GM23338 (cell line): ENCODE results near the gene LCA5. TPM values are rescaled to one million over a fixed set of nuclear protein-coding genes. Genes with fewer than 3 reads are reported as not detected.

Experiments
- ATAC-seq: fragments of 200-7000 bp; cut with Tn5 transposase; 3 replicates; pipeline ENCODE4 v1.9.1; 2020
- DNase-seq: peaks from one replicate; pipeline ENCODE4 v3.0.0-alpha.2; 2015; ENCODE audit warnings: low spot score
- H2AFZ ChIP-seq: fragments of 200-600 bp; sonication (generic); 2 replicates; pipeline ENCODE4 v1.8.0; 2016; ENCODE audit warnings: antibody characterized with exemption, mild to moderate bottlenecking, moderate library complexity
- H3F3A ChIP-seq: fragments of 200-600 bp; sonication (generic); replicated peaks from 2 replicates; pipeline ENCODE4 v1.8.0; 2017; ENCODE audit warnings: antibody characterized with exemption, mixed run types, low read depth
- H3K27ac ChIP-seq: fragments of 200-600 bp; sonication (generic); 2 replicates; pipeline ENCODE4 v1.6.1; 2016; ENCODE audit warnings: low read depth
- H3K27me3 ChIP-seq: fragments of 200-600 bp; sonication (generic); 2 replicates; pipeline ENCODE4 v1.8.0; 2016; ENCODE audit warnings: mild to moderate bottlenecking, mixed run types, moderate library complexity; ENCODE audit not compliant: insufficient read depth
- H3K36me3 ChIP-seq: fragments of 200-600 bp; sonication (generic); 2 replicates; pipeline ENCODE4 v1.8.0; 2016; ENCODE audit warnings: mild to moderate bottlenecking; ENCODE audit not compliant: insufficient read depth
- H3K4me1 ChIP-seq: fragments of 200-600 bp; sonication (generic); 2 replicates; pipeline ENCODE4 v1.8.0; 2016; ENCODE audit warnings: mild to moderate bottlenecking, moderate library complexity; ENCODE audit not compliant: insufficient read depth
- H3K4me2 ChIP-seq: fragments of 200-600 bp; sonication (generic); 2 replicates; pipeline ENCODE4 v1.7.1; 2017; ENCODE audit warnings: mixed run types
- H3K4me3 ChIP-seq: fragments of 200-600 bp; sonication (generic); 2 replicates; pipeline ENCODE4 v1.6.1; 2016; ENCODE audit warnings: mixed run types
- H3K79me2 ChIP-seq: fragments of 200-600 bp; sonication (generic); replicated peaks from 2 replicates; pipeline ENCODE4 v1.8.0; 2017; ENCODE audit warnings: mild to moderate bottlenecking; ENCODE audit not compliant: insufficient read depth
- H3K9me2 ChIP-seq: fragments of 200-600 bp; sonication (generic); 2 replicates; pipeline ENCODE4 v1.8.0; 2017; ENCODE audit not compliant: insufficient read depth
- H4K20me1 ChIP-seq: fragments of 200-600 bp; sonication (generic); replicated peaks from 2 replicates; pipeline ENCODE4 v1.8.0; 2017; ENCODE audit warnings: mild to moderate bottlenecking; ENCODE audit not compliant: insufficient read depth
- H3K27ac Mint-ChIP-seq: 2 replicates; pipeline ENCODE4 v1.8.0; 2020; ENCODE audit warnings: inconsistent platforms, mild to moderate bottlenecking, moderate library complexity, mixed read lengths
- H3K27me3 Mint-ChIP-seq: 3 replicates; pipeline ENCODE4 v1.8.0; 2022; ENCODE audit warnings: low read depth, mild to moderate bottlenecking, moderate library complexity, mixed read lengths, inconsistent platforms; ENCODE audit not compliant: insufficient read depth, poor library complexity
- H3K36me3 Mint-ChIP-seq: 3 replicates; pipeline ENCODE4 v1.8.0; 2021; ENCODE audit warnings: low read depth, mild to moderate bottlenecking, inconsistent platforms, moderate library complexity, mixed read lengths
- H3K4me1 Mint-ChIP-seq: 3 replicates; pipeline ENCODE4 v1.8.0; 2020; ENCODE audit warnings: mild to moderate bottlenecking, inconsistent platforms, mixed read lengths
- H3K4me3 Mint-ChIP-seq: 3 replicates; pipeline ENCODE4 v1.8.0; 2021; ENCODE audit warnings: moderate library complexity, mild to moderate bottlenecking, inconsistent platforms, mixed read lengths
- H3K9me3 Mint-ChIP-seq: 3 replicates; pipeline ENCODE4 v1.8.0; 2020; ENCODE audit warnings: moderate library complexity, mild to moderate bottlenecking, inconsistent platforms, mixed read lengths
- CREB1 ChIP-seq: fragments of 250-450 bp; sonication (Bioruptor Pico); IDR thresholded peaks from 2 replicates; pipeline ENCODE4 v1.5.0; 2020; ENCODE audit warnings: low read depth, mild to moderate bottlenecking, moderate library complexity
- EZH2phosphoT487 ChIP-seq: fragments of 200-600 bp; sonication (generic); IDR thresholded peaks from one replicate; pipeline ENCODE4 v1.8.1; 2018; ENCODE audit warnings: antibody characterized with exemption; ENCODE audit not compliant: unreplicated experiment
- JUNB ChIP-seq: IDR thresholded peaks from one replicate; pipeline ENCODE4 v1.6.1; 2016; ENCODE audit warnings: antibody characterized with exemption; ENCODE audit not compliant: unreplicated experiment
- POLR2AphosphoS5 ChIP-seq: IDR thresholded peaks from 2 replicates; pipeline ENCODE4 v1.6.1; 2016; ENCODE audit warnings: antibody characterized with exemption, low read depth
- ZNF114 ChIP-seq: fragments of 250-450 bp; sonication (Bioruptor Pico); IDR thresholded peaks from 2 replicates; pipeline ENCODE4 v1.5.0; 2020; ENCODE audit warnings: mild to moderate bottlenecking, moderate library complexity
- ZNF331 ChIP-seq: fragments of 250-450 bp; sonication (Bioruptor Pico); IDR thresholded peaks from 2 replicates; pipeline ENCODE4 v1.5.0; 2020; ENCODE audit warnings: low read depth, mild to moderate bottlenecking, moderate library complexity
- polyA plus RNA-seq: library from polyadenylated mRNA; unstranded; fragments of >200 nt; fragmentation: Nextera tagmentation; extraction: Ambion mirVana; gene quantifications from 2 replicates; pipeline ENCODE4 v1.2.1, GENCODE V29; 2016
- total RNA-seq: library from RNA; depleted of rRNA; stranded (reverse); fragments of >200 nt; shearing (Covaris generic); gene quantifications from 2 replicates; pipeline ENCODE4 v1.2.3, GENCODE V29; 2014
- TF ChIP-seq, protein P1 (sequence below): fragments of 250-450 bp; sonication (Bioruptor Pico); IDR thresholded peaks from 2 replicates; pipeline ENCODE4 v1.5.0; 2020; ENCODE audit warnings: mild to moderate bottlenecking, moderate library complexity
- TF ChIP-seq, protein P2 (sequence below): IDR thresholded peaks from 2 replicates; pipeline ENCODE4 v1.6.1; 2016; ENCODE audit warnings: antibody characterized with exemption
- TF ChIP-seq, protein P3 (sequence below): IDR thresholded peaks from one replicate; pipeline ENCODE4 v1.6.1; 2018; ENCODE audit warnings: antibody characterized with exemption; ENCODE audit not compliant: unreplicated experiment

Gene LCA5
- total and polyA plus RNA-seq, 2 experiments from 2014 or later = 4.2 TPM

DNA sequence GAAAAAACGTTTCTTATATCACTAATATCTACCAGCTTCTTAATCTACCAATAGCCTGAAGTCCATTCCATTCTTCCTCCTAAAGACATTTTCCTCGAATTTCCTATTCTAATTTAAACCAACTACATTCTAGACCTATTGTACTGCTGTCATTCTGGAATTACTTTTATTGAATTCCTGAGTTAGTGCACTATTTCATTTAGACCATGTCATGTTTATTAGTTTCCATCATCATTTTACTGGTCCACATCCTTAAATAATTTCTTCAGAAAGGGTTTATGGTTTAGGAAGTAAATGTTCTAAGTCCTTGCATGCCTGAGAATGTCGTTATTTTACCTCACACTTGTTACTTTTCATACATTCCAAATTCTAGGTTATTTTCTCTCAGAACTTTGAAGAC lies 13.2 kb downstream of the LCA5 start:
- H3K4me3 ChIP-seq = no peak overlapping the region
- H3K27ac Mint-ChIP-seq = no peak overlapping the region

DNA sequence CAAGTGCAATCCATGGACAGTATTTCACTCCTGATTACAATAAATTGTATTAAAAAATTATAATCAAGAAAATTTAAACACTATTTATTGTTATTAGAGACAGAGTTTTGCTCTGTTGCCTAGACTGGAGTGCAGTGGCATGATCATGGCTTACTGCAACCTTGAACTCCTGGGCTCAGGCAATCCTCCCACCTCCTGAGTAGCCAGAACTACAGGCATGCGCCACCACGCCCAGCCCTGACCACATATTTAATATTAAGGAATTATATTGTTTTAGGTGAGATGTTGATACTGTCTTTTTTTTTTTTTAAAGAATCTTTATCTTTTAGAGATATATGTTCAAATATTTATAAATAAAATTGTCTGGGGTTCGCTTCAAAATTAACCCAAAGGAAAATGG lies 14.6 kb downstream of the LCA5 start:
- H3K4me1 ChIP-seq = peaks cover 27% of the 10 kb centered on the region
- H3F3A ChIP-seq = no peaks in the 10 kb centered on the region
- no peaks in the 10 kb centered on the region for H4K20me1 ChIP-seq
- peaks cover 21% of the 10 kb centered on the region for H3K4me1 Mint-ChIP-seq
- H3K27ac Mint-ChIP-seq = no peak overlapping the region
- no peaks in the 10 kb centered on the region for H3K27me3 ChIP-seq
- H3K27ac ChIP-seq = no peak overlapping the region
- H2AFZ ChIP-seq = no peak overlapping the region
- no peak overlapping the region for H3K4me3 Mint-ChIP-seq
- H3K9me2 ChIP-seq = no peaks in the 10 kb centered on the region
- H3K36me3 ChIP-seq = no peaks in the 10 kb centered on the region
- H3K79me2 ChIP-seq = no peaks in the 10 kb centered on the region; the same call in 1 of the 2 replicates
- no peak for ATAC-seq
- no peak for DNase-seq
- H3K4me2 ChIP-seq = no peak overlapping the region
- no peaks in the 10 kb centered on the region for H3K36me3 Mint-ChIP-seq
- H3K9me3 Mint-ChIP-seq = no peaks in the 10 kb centered on the region
- H3K27me3 Mint-ChIP-seq = no peaks in the 10 kb centered on the region
- no peak overlapping the region for H3K4me3 ChIP-seq
- TF ChIP-seq, protein P1, sequence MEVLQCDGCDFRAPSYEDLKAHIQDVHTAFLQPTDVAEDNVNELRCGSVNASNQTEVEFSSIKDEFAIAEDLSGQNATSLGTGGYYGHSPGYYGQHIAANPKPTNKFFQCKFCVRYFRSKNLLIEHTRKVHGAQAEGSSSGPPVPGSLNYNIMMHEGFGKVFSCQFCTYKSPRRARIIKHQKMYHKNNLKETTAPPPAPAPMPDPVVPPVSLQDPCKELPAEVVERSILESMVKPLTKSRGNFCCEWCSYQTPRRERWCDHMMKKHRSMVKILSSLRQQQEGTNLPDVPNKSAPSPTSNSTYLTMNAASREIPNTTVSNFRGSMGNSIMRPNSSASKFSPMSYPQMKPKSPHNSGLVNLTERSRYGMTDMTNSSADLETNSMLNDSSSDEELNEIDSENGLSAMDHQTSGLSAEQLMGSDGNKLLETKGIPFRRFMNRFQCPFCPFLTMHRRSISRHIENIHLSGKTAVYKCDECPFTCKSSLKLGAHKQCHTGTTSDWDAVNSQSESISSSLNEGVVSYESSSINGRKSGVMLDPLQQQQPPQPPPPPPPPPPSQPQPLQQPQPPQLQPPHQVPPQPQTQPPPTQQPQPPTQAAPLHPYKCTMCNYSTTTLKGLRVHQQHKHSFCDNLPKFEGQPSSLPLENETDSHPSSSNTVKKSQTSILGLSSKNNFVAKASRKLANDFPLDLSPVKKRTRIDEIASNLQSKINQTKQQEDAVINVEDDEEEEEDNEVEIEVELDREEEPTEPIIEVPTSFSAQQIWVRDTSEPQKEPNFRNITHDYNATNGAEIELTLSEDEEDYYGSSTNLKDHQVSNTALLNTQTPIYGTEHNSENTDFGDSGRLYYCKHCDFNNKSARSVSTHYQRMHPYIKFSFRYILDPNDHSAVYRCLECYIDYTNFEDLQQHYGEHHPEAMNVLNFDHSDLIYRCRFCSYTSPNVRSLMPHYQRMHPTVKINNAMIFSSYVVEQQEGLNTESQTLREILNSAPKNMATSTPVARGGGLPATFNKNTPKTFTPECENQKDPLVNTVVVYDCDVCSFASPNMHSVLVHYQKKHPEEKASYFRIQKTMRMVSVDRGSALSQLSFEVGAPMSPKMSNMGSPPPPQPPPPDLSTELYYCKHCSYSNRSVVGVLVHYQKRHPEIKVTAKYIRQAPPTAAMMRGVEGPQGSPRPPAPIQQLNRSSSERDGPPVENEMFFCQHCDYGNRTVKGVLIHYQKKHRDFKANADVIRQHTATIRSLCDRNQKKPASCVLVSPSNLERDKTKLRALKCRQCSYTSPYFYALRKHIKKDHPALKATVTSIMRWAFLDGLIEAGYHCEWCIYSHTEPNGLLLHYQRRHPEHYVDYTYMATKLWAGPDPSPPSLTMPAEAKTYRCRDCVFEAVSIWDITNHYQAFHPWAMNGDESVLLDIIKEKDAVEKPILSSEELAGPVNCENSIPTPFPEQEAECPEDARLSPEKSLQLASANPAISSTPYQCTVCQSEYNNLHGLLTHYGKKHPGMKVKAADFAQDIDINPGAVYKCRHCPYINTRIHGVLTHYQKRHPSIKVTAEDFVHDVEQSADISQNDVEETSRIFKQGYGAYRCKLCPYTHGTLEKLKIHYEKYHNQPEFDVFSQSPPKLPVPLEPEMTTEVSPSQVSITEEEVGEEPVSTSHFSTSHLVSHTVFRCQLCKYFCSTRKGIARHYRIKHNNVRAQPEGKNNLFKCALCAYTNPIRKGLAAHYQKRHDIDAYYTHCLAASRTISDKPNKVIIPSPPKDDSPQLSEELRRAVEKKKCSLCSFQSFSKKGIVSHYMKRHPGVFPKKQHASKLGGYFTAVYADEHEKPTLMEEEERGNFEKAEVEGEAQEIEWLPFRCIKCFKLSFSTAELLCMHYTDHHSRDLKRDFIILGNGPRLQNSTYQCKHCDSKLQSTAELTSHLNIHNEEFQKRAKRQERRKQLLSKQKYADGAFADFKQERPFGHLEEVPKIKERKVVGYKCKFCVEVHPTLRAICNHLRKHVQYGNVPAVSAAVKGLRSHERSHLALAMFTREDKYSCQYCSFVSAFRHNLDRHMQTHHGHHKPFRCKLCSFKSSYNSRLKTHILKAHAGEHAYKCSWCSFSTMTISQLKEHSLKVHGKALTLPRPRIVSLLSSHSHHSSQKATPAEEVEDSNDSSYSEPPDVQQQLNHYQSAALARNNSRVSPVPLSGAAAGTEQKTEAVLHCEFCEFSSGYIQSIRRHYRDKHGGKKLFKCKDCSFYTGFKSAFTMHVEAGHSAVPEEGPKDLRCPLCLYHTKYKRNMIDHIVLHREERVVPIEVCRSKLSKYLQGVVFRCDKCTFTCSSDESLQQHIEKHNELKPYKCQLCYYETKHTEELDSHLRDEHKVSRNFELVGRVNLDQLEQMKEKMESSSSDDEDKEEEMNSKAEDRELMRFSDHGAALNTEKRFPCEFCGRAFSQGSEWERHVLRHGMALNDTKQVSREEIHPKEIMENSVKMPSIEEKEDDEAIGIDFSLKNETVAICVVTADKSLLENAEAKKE (CRISPR knock-in tag) = no peak
- no peak for TF ChIP-seq EZH2phosphoT487
- no peak for TF ChIP-seq ZNF331 (CRISPR knock-in tag)
- TF ChIP-seq, protein P2, sequence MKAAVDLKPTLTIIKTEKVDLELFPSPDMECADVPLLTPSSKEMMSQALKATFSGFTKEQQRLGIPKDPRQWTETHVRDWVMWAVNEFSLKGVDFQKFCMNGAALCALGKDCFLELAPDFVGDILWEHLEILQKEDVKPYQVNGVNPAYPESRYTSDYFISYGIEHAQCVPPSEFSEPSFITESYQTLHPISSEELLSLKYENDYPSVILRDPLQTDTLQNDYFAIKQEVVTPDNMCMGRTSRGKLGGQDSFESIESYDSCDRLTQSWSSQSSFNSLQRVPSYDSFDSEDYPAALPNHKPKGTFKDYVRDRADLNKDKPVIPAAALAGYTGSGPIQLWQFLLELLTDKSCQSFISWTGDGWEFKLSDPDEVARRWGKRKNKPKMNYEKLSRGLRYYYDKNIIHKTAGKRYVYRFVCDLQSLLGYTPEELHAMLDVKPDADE = no peak
- no peak for TF ChIP-seq POLR2AphosphoS5

More for the DNA sequence above, 13.2 kb downstream of the LCA5 start:
- H3K4me1 ChIP-seq = peaks cover 27% of the 10 kb centered on the region
- H3K9me2 ChIP-seq = no peaks in the 10 kb centered on the region
- ATAC-seq (no peak), DNase-seq (no peak)
- H3K4me2 ChIP-seq = no peak overlapping the region
- no peak for TF ChIP-seq CREB1
- TF ChIP-seq, protein P3, sequence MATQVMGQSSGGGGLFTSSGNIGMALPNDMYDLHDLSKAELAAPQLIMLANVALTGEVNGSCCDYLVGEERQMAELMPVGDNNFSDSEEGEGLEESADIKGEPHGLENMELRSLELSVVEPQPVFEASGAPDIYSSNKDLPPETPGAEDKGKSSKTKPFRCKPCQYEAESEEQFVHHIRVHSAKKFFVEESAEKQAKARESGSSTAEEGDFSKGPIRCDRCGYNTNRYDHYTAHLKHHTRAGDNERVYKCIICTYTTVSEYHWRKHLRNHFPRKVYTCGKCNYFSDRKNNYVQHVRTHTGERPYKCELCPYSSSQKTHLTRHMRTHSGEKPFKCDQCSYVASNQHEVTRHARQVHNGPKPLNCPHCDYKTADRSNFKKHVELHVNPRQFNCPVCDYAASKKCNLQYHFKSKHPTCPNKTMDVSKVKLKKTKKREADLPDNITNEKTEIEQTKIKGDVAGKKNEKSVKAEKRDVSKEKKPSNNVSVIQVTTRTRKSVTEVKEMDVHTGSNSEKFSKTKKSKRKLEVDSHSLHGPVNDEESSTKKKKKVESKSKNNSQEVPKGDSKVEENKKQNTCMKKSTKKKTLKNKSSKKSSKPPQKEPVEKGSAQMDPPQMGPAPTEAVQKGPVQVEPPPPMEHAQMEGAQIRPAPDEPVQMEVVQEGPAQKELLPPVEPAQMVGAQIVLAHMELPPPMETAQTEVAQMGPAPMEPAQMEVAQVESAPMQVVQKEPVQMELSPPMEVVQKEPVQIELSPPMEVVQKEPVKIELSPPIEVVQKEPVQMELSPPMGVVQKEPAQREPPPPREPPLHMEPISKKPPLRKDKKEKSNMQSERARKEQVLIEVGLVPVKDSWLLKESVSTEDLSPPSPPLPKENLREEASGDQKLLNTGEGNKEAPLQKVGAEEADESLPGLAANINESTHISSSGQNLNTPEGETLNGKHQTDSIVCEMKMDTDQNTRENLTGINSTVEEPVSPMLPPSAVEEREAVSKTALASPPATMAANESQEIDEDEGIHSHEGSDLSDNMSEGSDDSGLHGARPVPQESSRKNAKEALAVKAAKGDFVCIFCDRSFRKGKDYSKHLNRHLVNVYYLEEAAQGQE = no peak
- TF ChIP-seq, protein P2 = no peak
- no peak for TF ChIP-seq ZNF114 (CRISPR knock-in tag)
- TF ChIP-seq JUNB = no peak
- peaks cover 5% of the 10 kb centered on the region; the same call in 1 of the 2 replicates for H3K79me2 ChIP-seq
- H3K9me3 Mint-ChIP-seq = no peaks in the 10 kb centered on the region
- peaks cover 21% of the 10 kb centered on the region for H3K4me1 Mint-ChIP-seq
- H3K27ac ChIP-seq = no peak overlapping the region
- no peaks in the 10 kb centered on the region for H3K27me3 Mint-ChIP-seq
- H3K36me3 Mint-ChIP-seq = no peaks in the 10 kb centered on the region
- H3K4me3 Mint-ChIP-seq = no peak overlapping the region
- H3K36me3 ChIP-seq = no peaks in the 10 kb centered on the region
- no peaks in the 10 kb centered on the region for H3K27me3 ChIP-seq
- H3F3A ChIP-seq = no peaks in the 10 kb centered on the region
- no peak overlapping the region for H2AFZ ChIP-seq
- no peaks in the 10 kb centered on the region for H4K20me1 ChIP-seq
